Liver (tissue), 9 donors: ENCODE results near the gene TRPC4AP. TPM values are rescaled to one million over a fixed set of nuclear protein-coding genes. Genes with fewer than 3 reads are reported as not detected.

ENCODE experiments used
- DNase-seq: peaks from one replicate; pipeline ENCODE4 v3.0.0-alpha.2; 2017; ENCODE audit warnings: low spot score
- H3K27ac ChIP-seq, 2 donors: one replicate each; pipeline ENCODE4 v1.7.0; 2013; ENCODE audit warnings: inconsistent platforms in 2 of 2, low read length in 2 of 2, control low read depth in 1 of 2, low read depth in 1 of 2, mild to moderate bottlenecking in 1 of 2
- H3K27me3 ChIP-seq, 4 donors: one replicate each; pipeline versions ENCODE4 v1.6.1 to v1.7.0; 2013; ENCODE audit warnings: low read length in 3 of 4, inconsistent platforms in 1 of 4, mild to moderate bottlenecking in 1 of 4, moderate library complexity in 1 of 4; ENCODE audit not compliant: control insufficient read depth in 4 of 4, insufficient read depth in 4 of 4
- H3K36me3 ChIP-seq, 4 donors: one replicate each; pipeline versions ENCODE4 v1.6.1 to v1.7.0; 2013; ENCODE audit warnings: low read length in 3 of 4, mild to moderate bottlenecking in 3 of 4, low read depth in 1 of 4, moderate library complexity in 1 of 4; ENCODE audit not compliant: control insufficient read depth in 4 of 4, insufficient read depth in 3 of 4
- H3K4me1 ChIP-seq, 4 donors: one replicate each; pipeline versions ENCODE4 v1.6.1 to v1.7.0; 2013; ENCODE audit warnings: low read length in 3 of 4, mild to moderate bottlenecking in 3 of 4, moderate library complexity in 1 of 4; ENCODE audit not compliant: control insufficient read depth in 4 of 4, insufficient read depth in 4 of 4
- H3K4me3 ChIP-seq, 3 donors: one replicate each; pipeline versions ENCODE4 v1.6.1 to v1.7.0; 2013; ENCODE audit warnings: low read length in 3 of 3, control low read depth in 1 of 3, low read depth in 1 of 3, mild to moderate bottlenecking in 1 of 3
- H3K9ac ChIP-seq, 2 donors: one replicate each; pipeline ENCODE4 v1.7.0; 2013; ENCODE audit warnings: low read length in 2 of 2, mild to moderate bottlenecking in 2 of 2, moderate library complexity in 2 of 2, control low read depth in 1 of 2, low read depth in 1 of 2
- H3K9me3 ChIP-seq, 4 donors: one replicate each; pipeline versions ENCODE4 v1.6.1 to v1.7.0; 2013; ENCODE audit warnings: low read length in 3 of 4; ENCODE audit not compliant: control insufficient read depth in 4 of 4
- ATF3 ChIP-seq: IDR thresholded peaks from 2 replicates; pipeline ENCODE4 v1.6.1; 2016; ENCODE audit warnings: antibody characterized with exemption
- CTCF ChIP-seq: fragments of 150-350 bp; IDR thresholded peaks from 2 replicates; pipeline ENCODE4 v1.5.1; 2017; ENCODE audit warnings: improper control_type of control experiment, low read depth, low read length; ENCODE audit not compliant: missing input control
- EGR1 ChIP-seq, 2 donors: IDR thresholded peaks; 2 replicates each; pipeline ENCODE4 v1.6.1; 2016 to 2018; ENCODE audit warnings: antibody characterized with exemption in 2 of 2, low read depth in 2 of 2
- FOXA1 ChIP-seq: IDR thresholded peaks from 2 replicates; pipeline ENCODE4 v1.6.1; 2016; ENCODE audit warnings: antibody characterized with exemption
- GABPA ChIP-seq, 2 donors: IDR thresholded peaks in 1 of 2; conservative IDR thresholded peaks in 1 of 2; 2 replicates each; pipeline ENCODE4 v1.6.1; 2016; ENCODE audit warnings: antibody characterized with exemption in 2 of 2, mild to moderate bottlenecking in 1 of 2, moderate library complexity in 1 of 2
- HNF4A ChIP-seq, 2 donors: conservative IDR thresholded peaks; 2 replicates each; pipeline ENCODE4 v1.6.1; 2016; ENCODE audit warnings: antibody characterized with exemption in 2 of 2, mild to moderate bottlenecking in 2 of 2
- HNF4G ChIP-seq: IDR thresholded peaks from 2 replicates; pipeline ENCODE4 v1.6.1; 2016; ENCODE audit warnings: antibody characterized with exemption
- JUND ChIP-seq, 2 donors: IDR thresholded peaks; 2 replicates each; pipeline ENCODE4 v1.6.1; 2016; ENCODE audit warnings: antibody characterized with exemption in 2 of 2
- MAX ChIP-seq: IDR thresholded peaks from 2 replicates; pipeline ENCODE4 v1.6.1; 2016; ENCODE audit warnings: antibody characterized with exemption
- RAD21 ChIP-seq, 2 donors: IDR thresholded peaks; 2 replicates each; pipeline ENCODE4 v1.6.1; 2016; ENCODE audit warnings: antibody characterized with exemption in 2 of 2, mild to moderate bottlenecking in 2 of 2
- REST ChIP-seq: IDR thresholded peaks from 2 replicates; pipeline ENCODE4 v1.6.1; 2016; ENCODE audit warnings: antibody characterized with exemption, mild to moderate bottlenecking
- RXRA ChIP-seq, 2 donors: IDR thresholded peaks; 2 replicates each; pipeline ENCODE4 v1.6.1; 2017 to 2018; ENCODE audit warnings: antibody characterized with exemption in 2 of 2, mild to moderate bottlenecking in 1 of 2
- SP1 ChIP-seq: IDR thresholded peaks from 2 replicates; pipeline ENCODE4 v1.6.1; 2018; ENCODE audit warnings: antibody characterized with exemption, mild to moderate bottlenecking
- YY1 ChIP-seq: IDR thresholded peaks from 2 replicates; pipeline ENCODE4 v1.6.1; 2016; ENCODE audit warnings: antibody characterized with exemption, mild to moderate bottlenecking
- ZBTB33 ChIP-seq: IDR thresholded peaks from 2 replicates; pipeline ENCODE4 v1.6.1; 2016; ENCODE audit warnings: antibody characterized with exemption
- WGBS: extraction: QIAGEN DNeasy Blood & Tissue Kit; methylation state at CpG from one replicate; pipeline ENCODE4 v1.1.7; 2013; 5-methylcytosine and 5-hydroxymethylcytosine counted together
- polyA plus RNA-seq, 2 donors: library from polyadenylated mRNA; stranded (reverse) in 1 of 2; unstranded in 1 of 2; fragments of 200-250 nt in 1 of 2; fragments of >200 nt in 1 of 2; fragmentation: Nextera tagmentation in 1 of 2; extraction: Ambion mirVana in 1 of 2; gene quantifications; one replicate each; pipeline versions ENCODE4 v1.2.1 to v1.2.3, GENCODE V29; 2013 to 2015
- total RNA-seq, 2 donors: library from RNA; depleted of rRNA; stranded (reverse); fragments of >200 nt; gene quantifications; one replicate each; pipeline ENCODE4 v1.2.3, GENCODE V29; 2014
- donor health status: healthy.
- donor health status: healthy.
- donor health status: healthy.
- donor health status: healthy.
- donor health status: healthy.

The TRPC4AP gene
- total and polyA plus RNA-seq, 4 donors, result 26.3 to 57.2 (median 33.8) TPM

GRCh38 chr20:35000922-35001595 is 91.5 kb downstream of the TRPC4AP start (continued):
- TF ChIP-seq SP1, result no peak

- H3K27ac ChIP-seq, result no peak overlapping the region
- no peak overlapping the region for H3K4me3 ChIP-seq
- no peaks in the 10 kb centered on the region for H3K27me3 ChIP-seq
- no peak for DNase-seq
- WGBS, result 96% methylated on average over 28 of the region's 28 CpGs
- TF ChIP-seq EGR1 (IDR thresholded peaks at IDR 0.05; ENCODE audit: low read depth in 2 of 2) (no peak), ZBTB33 (no peak), JUND (IDR thresholded peaks at IDR 0.05) (no peak), REST (no peak), ATF3 (no peak), SP1 (no peak), GABPA (IDR thresholded peaks at IDR 0.05 in 1 of 2, conservative IDR thresholded peaks at IDR 0.05 in 1 of 2) (no peak), MAX (no peak), HNF4G (no peak), HNF4A (conservative IDR thresholded peaks at IDR 0.05) (no peak), FOXA1 (no peak)
- H3K4me1 ChIP-seq, result peaks cover 2 to 23% (median 10%) of the 10 kb centered on the region in 4 donors
- H3K9ac ChIP-seq, result no peak overlapping the region
- no peaks in the 10 kb centered on the region for H3K9me3 ChIP-seq
- H3K36me3 ChIP-seq, result peaks cover 30 to 85% (median 34%) of the 10 kb centered on the region in 4 donors
Observed at GRCh38 chr20:35000311-35000921, 92.2 kb downstream of the TRPC4AP start.

GRCh38 chr20:34999782-35000181 is 92.8 kb downstream of the TRPC4AP start:
- Histone ChIP-seq H3K9ac (no peak overlapping the region), H3K27me3 (no peaks in the 10 kb centered on the region), H3K4me3 (no peak overlapping the region), H3K27ac (no peak overlapping the region), H3K9me3 (no peaks in the 10 kb centered on the region), H3K4me1 (peaks cover 2 to 30% (median 17%) of the 10 kb centered on the region in 4 donors), H3K36me3 (peaks cover 24 to 84% (median 28%) of the 10 kb centered on the region in 4 donors)
- DNase-seq, result no peak
- 82% methylated on average over 10 of the region's 10 CpGs for WGBS
- TF ChIP-seq EGR1 (IDR thresholded peaks at IDR 0.05; ENCODE audit: low read depth in 2 of 2) (no peak), RAD21 (IDR thresholded peaks at IDR 0.05) (no peak), YY1 (no peak), RXRA (IDR thresholded peaks at IDR 0.05) (no peak), CTCF (no peak), SP1 (no peak), ZBTB33 (no peak)
